GM12878 (cell line): ENCODE data around the gene SPN.

Experiments
- HCFC1 ChIP-seq: fragments of 150-350 bp; IDR thresholded peaks from 2 replicates; pipeline ENCODE4 v1.6.1; 2014; ENCODE audit warnings: low read length
- ZBED1 ChIP-seq: IDR thresholded peaks from 2 replicates; pipeline ENCODE4 v1.6.1; 2016; ENCODE audit warnings: borderline replicate concordance
- TF ChIP-seq, protein P1 (sequence below), 3 experiments: IDR thresholded peaks in 2 of 3; conservative IDR thresholded peaks in 1 of 3; 2 replicates each; pipeline ENCODE4 v1.5.1; 2011; ENCODE audit warnings: low read depth in 3 of 3, low read length in 3 of 3, mild to moderate bottlenecking in 3 of 3, control low read depth in 2 of 3, moderate library complexity in 2 of 3, inconsistent platforms in 1 of 3, mixed read lengths in 1 of 3; ENCODE audit not compliant: control insufficient read depth in 2 of 3, insufficient read depth in 1 of 3; ENCODE audit errors: extremely low read depth in 1 of 3
- TF ChIP-seq, protein P2 (sequence below): IDR thresholded peaks from 2 replicates; pipeline ENCODE4 v1.6.1; 2011; ENCODE audit warnings: low read depth, mild to moderate bottlenecking, low read length, moderate library complexity, borderline replicate concordance; ENCODE audit errors: extremely low read depth

- TF ChIP-seq, protein P1, sequence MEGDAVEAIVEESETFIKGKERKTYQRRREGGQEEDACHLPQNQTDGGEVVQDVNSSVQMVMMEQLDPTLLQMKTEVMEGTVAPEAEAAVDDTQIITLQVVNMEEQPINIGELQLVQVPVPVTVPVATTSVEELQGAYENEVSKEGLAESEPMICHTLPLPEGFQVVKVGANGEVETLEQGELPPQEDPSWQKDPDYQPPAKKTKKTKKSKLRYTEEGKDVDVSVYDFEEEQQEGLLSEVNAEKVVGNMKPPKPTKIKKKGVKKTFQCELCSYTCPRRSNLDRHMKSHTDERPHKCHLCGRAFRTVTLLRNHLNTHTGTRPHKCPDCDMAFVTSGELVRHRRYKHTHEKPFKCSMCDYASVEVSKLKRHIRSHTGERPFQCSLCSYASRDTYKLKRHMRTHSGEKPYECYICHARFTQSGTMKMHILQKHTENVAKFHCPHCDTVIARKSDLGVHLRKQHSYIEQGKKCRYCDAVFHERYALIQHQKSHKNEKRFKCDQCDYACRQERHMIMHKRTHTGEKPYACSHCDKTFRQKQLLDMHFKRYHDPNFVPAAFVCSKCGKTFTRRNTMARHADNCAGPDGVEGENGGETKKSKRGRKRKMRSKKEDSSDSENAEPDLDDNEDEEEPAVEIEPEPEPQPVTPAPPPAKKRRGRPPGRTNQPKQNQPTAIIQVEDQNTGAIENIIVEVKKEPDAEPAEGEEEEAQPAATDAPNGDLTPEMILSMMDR (IDR thresholded peaks at IDR 0.05 in 2 of 3, conservative IDR thresholded peaks at IDR 0.05 in 1 of 3; ENCODE audit: control insufficient read depth in 2 of 3, extremely low read depth in 1 of 3, insufficient read depth in 1 of 3, low read depth in 3 of 3, low read length in 3 of 3), result peak; percentile 27 to 58 (median 40); a peak in 4 of 6 replicates
- TF ChIP-seq HCFC1 (no peak), ZBED1 (no peak)
- TF ChIP-seq, protein P2, sequence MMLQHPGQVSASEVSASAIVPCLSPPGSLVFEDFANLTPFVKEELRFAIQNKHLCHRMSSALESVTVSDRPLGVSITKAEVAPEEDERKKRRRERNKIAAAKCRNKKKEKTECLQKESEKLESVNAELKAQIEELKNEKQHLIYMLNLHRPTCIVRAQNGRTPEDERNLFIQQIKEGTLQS, result no peak
Observed at GRCh38 chr16:29641561-29641960, 21.5 kb upstream of the SPN start.
